Measurements from ENCODE around the gene C3orf70. TPM values are rescaled to one million over a fixed set of nuclear protein-coding genes. Genes with fewer than 3 reads are reported as not detected.

Gene C3orf70
- total RNA-seq, 1 experiment from 2014 or later = 0.06 TPM

- no peak for DNase-seq (ENCODE audit: low read depth)
Observed at GRCh38 chr3:185051801-185052200, 101.1 kb downstream of the C3orf70 start.

- no peak for DNase-seq (ENCODE audit: low read depth)
Observed at GRCh38 chr3:185049710-185050109, 103.2 kb downstream of the C3orf70 start.

- no peak for DNase-seq (ENCODE audit: low read depth)
Observed at GRCh38 chr3:185046603-185047002, 106.3 kb downstream of the C3orf70 start.

DNA sequence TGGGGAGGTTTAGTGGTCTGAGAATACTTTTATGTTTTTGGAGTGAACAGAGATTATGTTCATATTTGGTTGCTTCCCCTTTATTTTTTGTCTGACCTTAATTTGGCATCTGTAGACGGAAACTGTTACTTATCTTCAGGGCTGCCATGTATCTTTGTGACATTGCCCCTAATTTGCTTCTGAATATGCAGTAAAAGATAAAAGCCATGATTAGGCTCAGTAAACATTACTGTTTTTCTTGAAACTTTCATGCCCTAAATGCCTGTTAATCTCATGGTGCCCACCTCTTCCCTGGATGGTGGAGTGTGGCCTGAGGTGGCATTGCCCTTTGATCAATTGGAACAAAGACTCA lies 106.7 kb downstream of the C3orf70 start:
- DNase-seq (ENCODE audit: low read depth) = no peak

DNA sequence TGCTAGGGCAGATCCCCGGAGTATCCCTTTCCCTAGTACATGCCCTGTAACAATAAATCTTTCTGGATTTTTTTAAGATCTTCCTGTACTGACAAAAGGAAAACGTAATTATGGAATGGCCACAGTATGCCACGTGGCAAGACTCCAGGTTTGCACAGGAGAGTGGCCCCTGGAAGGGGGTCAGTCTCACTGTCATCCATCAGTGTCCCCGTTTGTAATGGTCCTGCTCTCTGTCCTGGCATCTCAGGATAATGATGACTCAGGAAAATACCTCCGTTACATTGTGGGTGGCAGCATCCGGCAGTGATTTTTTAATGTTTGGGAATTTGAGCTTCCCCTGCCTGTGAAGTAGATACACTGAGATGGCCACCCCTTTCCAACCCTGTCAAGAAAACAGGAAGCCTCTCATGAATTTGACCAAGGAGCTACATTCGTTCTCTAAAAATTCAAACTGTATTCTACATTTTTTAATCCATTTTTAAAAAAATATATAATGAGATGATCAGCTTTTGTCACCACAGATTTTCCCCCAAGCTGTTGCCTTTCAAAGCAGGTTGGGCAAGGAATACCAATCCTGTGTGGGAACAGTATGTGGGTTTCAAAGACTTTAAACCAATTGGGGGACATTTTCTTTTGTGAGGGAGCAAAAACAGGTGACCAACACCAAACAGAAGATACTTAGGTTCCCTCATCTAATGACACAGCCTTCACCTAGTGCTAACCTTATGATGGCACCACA lies 110.4 kb downstream of the C3orf70 start:
- no peak for DNase-seq (ENCODE audit: low read depth)

GRCh38 chr3:185041540-185041939 lies 111.3 kb downstream of the C3orf70 start:
- no peak for DNase-seq (ENCODE audit: low read depth)

DNA sequence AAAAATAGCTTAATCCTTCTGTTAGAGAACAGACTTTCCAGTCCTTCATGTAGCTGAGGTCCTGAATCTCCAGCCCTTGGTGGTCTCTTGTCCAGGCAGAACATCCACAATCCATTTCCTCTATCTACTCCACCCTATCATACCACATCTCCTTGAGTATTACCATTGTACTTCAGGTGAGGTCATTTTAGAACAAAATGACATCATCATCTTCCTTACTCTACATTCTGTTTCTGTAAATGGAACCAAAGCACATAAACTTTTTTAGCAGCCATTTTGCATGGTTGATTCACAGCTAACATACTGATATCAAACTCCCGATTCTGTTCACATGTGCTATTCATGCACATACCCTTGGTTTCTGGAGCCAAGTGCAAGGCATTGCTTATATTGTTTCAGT lies 112.4 kb downstream of the C3orf70 start:
- DNase-seq (ENCODE audit: low read depth) = no peak

DNA sequence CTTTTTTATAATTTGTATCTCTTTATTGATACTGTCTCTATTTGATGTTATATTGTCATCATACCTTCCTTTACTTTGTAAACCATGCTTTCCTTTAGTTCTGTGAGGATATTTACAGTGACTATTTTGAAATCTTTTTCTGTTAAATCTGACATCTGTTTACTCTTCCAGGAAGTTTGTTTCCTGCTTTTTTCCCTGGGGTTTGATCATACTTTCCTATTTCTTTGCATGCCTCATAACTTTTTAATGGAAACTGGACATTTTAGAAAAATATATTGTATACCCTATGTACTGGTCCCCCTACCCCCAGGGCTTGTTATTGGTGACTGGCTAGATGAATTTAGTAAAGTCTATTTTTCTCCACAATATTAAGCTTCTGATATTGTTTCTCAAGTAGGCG lies 115.1 kb downstream of the C3orf70 start:
- no peak for DNase-seq (ENCODE audit: low read depth)

DNA sequence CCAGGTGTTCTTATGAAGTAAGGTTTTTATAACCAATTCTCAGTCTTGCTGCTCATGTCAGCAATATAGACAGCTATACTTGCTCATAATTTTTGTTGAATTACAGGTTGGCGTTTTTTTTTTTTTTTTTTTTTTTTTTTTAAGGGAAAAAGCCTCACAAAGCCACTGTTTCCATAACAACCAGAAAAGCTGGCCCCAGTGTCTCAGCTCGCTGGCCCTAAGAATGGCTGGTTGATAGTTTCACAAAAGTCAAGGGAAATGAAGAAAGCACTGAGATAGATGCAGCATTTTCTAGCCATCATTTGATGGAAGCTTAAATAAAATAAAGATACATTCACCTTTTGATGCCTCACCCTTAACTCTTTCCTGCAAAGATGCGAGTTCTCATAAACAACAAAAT lies 121.9 kb downstream of the C3orf70 start:
- no peak for DNase-seq (ENCODE audit: low read depth)

DNA sequence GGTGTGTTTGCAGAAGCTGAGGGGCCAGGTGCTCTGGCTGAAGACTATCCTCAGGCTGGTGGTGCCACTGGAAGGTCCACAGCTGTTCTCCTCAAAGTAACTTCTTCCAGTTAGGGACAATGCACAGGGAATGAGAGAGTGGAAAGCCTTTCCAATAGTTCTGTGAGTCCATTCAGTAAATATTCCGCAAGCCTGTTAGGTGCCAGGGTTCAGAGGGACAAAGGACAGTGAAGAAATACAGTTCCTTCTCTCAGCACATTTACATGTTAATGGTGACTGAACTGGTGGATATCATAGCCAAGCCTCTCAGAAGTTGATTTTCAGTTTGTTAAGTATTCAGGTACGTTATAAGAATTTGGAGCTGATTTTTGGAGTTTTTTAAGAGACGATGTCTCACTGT lies 122.5 kb downstream of the C3orf70 start:
- DNase-seq (ENCODE audit: low read depth) = no peak

- DNase-seq (ENCODE audit: low read depth) = no peak
Observed at GRCh38 chr3:185029086-185029485, 123.8 kb downstream of the C3orf70 start.

DNA sequence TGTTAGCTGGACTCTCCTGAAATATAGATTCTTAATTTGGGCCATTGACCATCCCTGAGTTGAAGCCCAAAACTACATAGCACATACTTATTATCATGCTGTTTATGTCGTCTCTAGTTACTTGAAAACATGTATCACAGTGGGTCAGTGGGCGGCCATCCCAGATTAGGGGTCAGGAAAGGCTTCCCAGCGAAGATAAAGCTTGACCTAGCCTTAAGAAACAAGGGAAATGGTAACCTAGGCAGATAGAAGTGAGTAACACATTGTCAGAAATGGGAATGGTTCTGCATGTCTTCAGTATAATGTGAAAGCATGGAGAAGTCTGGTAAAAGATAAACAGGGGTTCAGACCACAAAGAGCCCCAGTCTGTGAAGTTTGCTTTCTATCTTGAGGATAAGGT lies 124.7 kb downstream of the C3orf70 start:
- DNase-seq (ENCODE audit: low read depth) = no peak

Other genes starting within 250 kb of the C3orf70 start
- 6.6 and 13.6 TPM in 2 replicates for gene EHHADH, start 101.0 kb upstream of the C3orf70 start, total RNA-seq (2014; rRNA removed)
- gene MAP3K13, start 210.1 kb upstream of the C3orf70 start, total RNA-seq (2014; rRNA removed) = 18.0 and 18.6 TPM in 2 replicates